HL-60 (cell line): ENCODE results near the gene HRAS.

Source experiments
- CTCF ChIP-seq: IDR thresholded peaks from one replicate; pipeline ENCODE4 v1.5.1; 2011; ENCODE audit warnings: low read length, control low read depth, inconsistent platforms; ENCODE audit not compliant: insufficient read depth
- POLR2AphosphoS5 ChIP-seq: IDR thresholded peaks from 2 replicates; pipeline ENCODE4 v1.6.1; 2012; ENCODE audit warnings: low read depth

- TF ChIP-seq CTCF (no peak), POLR2AphosphoS5 (no peak)
These were observed 3.4 kb downstream of the HRAS start for GRCh38 chr11:531919-532526.
